HL-60 (cell line): ENCODE measurements around the gene SMAD6.

Source experiments
- DNase-seq, 2 experiments: peaks; one replicate each; pipeline ENCODE4 v3.0.0-alpha.2; 2010 to 2020; ENCODE audit warnings: low read depth in 1 of 2, low spot score in 1 of 2
- H3K27ac ChIP-seq: fragments of 250-450 bp; sonication (Bioruptor Pico); replicated peaks from 2 replicates; pipeline ENCODE4 v1.5.1; 2020; ENCODE audit warnings: mild to moderate bottlenecking, moderate library complexity
- H3K27me3 ChIP-seq: fragments of 250-450 bp; sonication (Bioruptor Pico); 2 replicates; pipeline ENCODE4 v1.5.1; 2021; ENCODE audit warnings: mild to moderate bottlenecking, moderate library complexity; ENCODE audit not compliant: insufficient read depth, poor library complexity, severe bottlenecking
- H3K4me3 ChIP-seq: replicated peaks from 2 replicates; pipeline ENCODE4 v1.5.1; 2011; ENCODE audit warnings: mild to moderate bottlenecking, control low read depth, low read length; ENCODE audit not compliant: insufficient read depth
- CTCF ChIP-seq: IDR thresholded peaks from one replicate; pipeline ENCODE4 v1.5.1; 2011; ENCODE audit warnings: low read length, control low read depth, inconsistent platforms; ENCODE audit not compliant: insufficient read depth
- GABPA ChIP-seq: IDR thresholded peaks from 2 replicates; pipeline ENCODE4 v1.6.1; 2012; ENCODE audit warnings: low read depth
- POLR2AphosphoS5 ChIP-seq: IDR thresholded peaks from 2 replicates; pipeline ENCODE4 v1.6.1; 2012; ENCODE audit warnings: low read depth
- REST ChIP-seq: IDR thresholded peaks from 2 replicates; pipeline ENCODE4 v1.6.1; 2012; ENCODE audit warnings: low read depth; ENCODE audit not compliant: insufficient replicate concordance
- SPI1 ChIP-seq: IDR thresholded peaks from 2 replicates; pipeline ENCODE4 v1.6.1; 2012; ENCODE audit warnings: low read depth, mild to moderate bottlenecking, borderline replicate concordance

The SMAD6 gene

GRCh38 chr15:66706840-66707239, 4.8 kb downstream of the SMAD6 start:
- no peak for DNase-seq
- TF ChIP-seq GABPA (no peak), SPI1 (no peak), CTCF (no peak), POLR2AphosphoS5 (no peak), REST (no peak)
- H3K27ac ChIP-seq = no peak overlapping the region
- no peak overlapping the region for H3K4me3 ChIP-seq
- H3K27me3 ChIP-seq = no peaks in the 10 kb centered on the region

- Histone ChIP-seq H3K27me3 (no peaks in the 10 kb centered on the region), H3K4me3 (no peak overlapping the region), H3K27ac (no peak overlapping the region)
- no peak for DNase-seq
- no peak for TF ChIP-seq SPI1
- TF ChIP-seq GABPA = no peak
- TF ChIP-seq CTCF = no peak
- no peak for TF ChIP-seq POLR2AphosphoS5
- TF ChIP-seq REST = no peak
These were observed 5.5 kb downstream of the SMAD6 start for GRCh38 chr15:66707310-66708082.

- DNase-seq = no peak
- Histone ChIP-seq H3K27me3 (no peaks in the 10 kb centered on the region), H3K27ac (no peak overlapping the region), H3K4me3 (no peak overlapping the region)
- TF ChIP-seq GABPA (no peak), SPI1 (no peak), POLR2AphosphoS5 (no peak), CTCF (no peak), REST (no peak)
These were observed 6.4 kb downstream of the SMAD6 start for GRCh38 chr15:66708389-66708788.
